ENCODE results near the gene ST6GALNAC3. TPM values are rescaled to one million over a fixed set of nuclear protein-coding genes. Genes with fewer than 3 reads are reported as not detected.

ST6GALNAC3 gene
- total RNA-seq, 1 experiment from 2014 or later: 0.82 TPM

- ChIA-PET POLR2A (no interaction called here), CTCF (no interaction called here)
- no peak for TF ChIP-seq CTCF (IDR thresholded peaks at IDR 0.05; ENCODE audit: unreplicated experiment)
- no peaks in the 10 kb centered on the region for H3K36me3 Mint-ChIP-seq (ENCODE audit: insufficient read depth, unreplicated experiment)
- no peak for DNase-seq (ENCODE audit: unreplicated experiment)
- intact Hi-C loops (cut with micrococcal nuclease): no loop called here
- H3K27me3 Mint-ChIP-seq (ENCODE audit: insufficient read depth, unreplicated experiment): no peaks in the 10 kb centered on the region
- no peak overlapping the region for H3K4me3 Mint-ChIP-seq (ENCODE audit: unreplicated experiment)
- BruUV-seq (replicated peaks): no TSS peak
- H3K27ac Mint-ChIP-seq (ENCODE audit: low read depth, unreplicated experiment): no peak overlapping the region
- no peaks in the 10 kb centered on the region for H3K4me1 Mint-ChIP-seq (ENCODE audit: insufficient read depth, unreplicated experiment)
- no peaks in the 10 kb centered on the region for H3K9me3 Mint-ChIP-seq (ENCODE audit: unreplicated experiment)
These were observed 21.5 kb upstream of the ST6GALNAC3 start for GRCh38 chr1:76053021-76053420.

- Mint-ChIP-seq H3K4me3 (ENCODE audit: unreplicated experiment) (no peak overlapping the region), H3K9me3 (ENCODE audit: unreplicated experiment) (no peaks in the 10 kb centered on the region), H3K36me3 (ENCODE audit: insufficient read depth, unreplicated experiment) (no peaks in the 10 kb centered on the region), H3K27ac (ENCODE audit: low read depth, unreplicated experiment) (no peak overlapping the region), H3K4me1 (ENCODE audit: insufficient read depth, unreplicated experiment) (no peaks in the 10 kb centered on the region), H3K27me3 (ENCODE audit: insufficient read depth, unreplicated experiment) (no peaks in the 10 kb centered on the region)
- intact Hi-C loops (cut with micrococcal nuclease): no loop called here
- CTCF ChIA-PET: no interaction called here
- TF ChIP-seq CTCF (IDR thresholded peaks at IDR 0.05; ENCODE audit: unreplicated experiment): no peak
- POLR2A ChIA-PET: no interaction called here
- no peak for DNase-seq (ENCODE audit: unreplicated experiment)
- no TSS peak for BruUV-seq (replicated peaks)
These were observed 20.2 kb upstream of the ST6GALNAC3 start for GRCh38 chr1:76054359-76054758.

- Mint-ChIP-seq H3K9me3 (ENCODE audit: unreplicated experiment) (no peaks in the 10 kb centered on the region), H3K27me3 (ENCODE audit: insufficient read depth, unreplicated experiment) (no peaks in the 10 kb centered on the region), H3K4me1 (ENCODE audit: insufficient read depth, unreplicated experiment) (no peaks in the 10 kb centered on the region), H3K36me3 (ENCODE audit: insufficient read depth, unreplicated experiment) (no peaks in the 10 kb centered on the region), H3K27ac (ENCODE audit: low read depth, unreplicated experiment) (no peak overlapping the region), H3K4me3 (ENCODE audit: unreplicated experiment) (no peak overlapping the region)
- POLR2A ChIA-PET: no interaction called here
- DNase-seq (ENCODE audit: unreplicated experiment): no peak
- BruUV-seq (replicated peaks): no TSS peak
- CTCF ChIA-PET: no interaction called here
- intact Hi-C loops (cut with micrococcal nuclease): no loop called here
- TF ChIP-seq CTCF (IDR thresholded peaks at IDR 0.05; ENCODE audit: unreplicated experiment): no peak
These were observed 18.6 kb upstream of the ST6GALNAC3 start for GRCh38 chr1:76055987-76056386.

GRCh38 chr1:76059451-76059850 is 15.1 kb upstream of the ST6GALNAC3 start:
- H3K27ac Mint-ChIP-seq (ENCODE audit: low read depth, unreplicated experiment): no peak overlapping the region
- BruUV-seq (replicated peaks): no TSS peak
- no peaks in the 10 kb centered on the region for H3K27me3 Mint-ChIP-seq (ENCODE audit: insufficient read depth, unreplicated experiment)
- intact Hi-C loops (cut with micrococcal nuclease): no loop called here
- TF ChIP-seq CTCF (IDR thresholded peaks at IDR 0.05; ENCODE audit: unreplicated experiment): no peak
- no peak overlapping the region for H3K4me3 Mint-ChIP-seq (ENCODE audit: unreplicated experiment)
- ChIA-PET POLR2A (no interaction called here), CTCF (interaction anchor here (1.0 kb wide), 1 partner anchor 48 kb away, joined by 4 read pairs; no protein-coding TSS in a partner anchor)
- H3K36me3 Mint-ChIP-seq (ENCODE audit: insufficient read depth, unreplicated experiment): no peaks in the 10 kb centered on the region
- no peaks in the 10 kb centered on the region for H3K9me3 Mint-ChIP-seq (ENCODE audit: unreplicated experiment)
- no peaks in the 10 kb centered on the region for H3K4me1 Mint-ChIP-seq (ENCODE audit: insufficient read depth, unreplicated experiment)
- DNase-seq (ENCODE audit: unreplicated experiment): no peak

Data from MCF 10A (cell line).